SK-N-SH treated with all-trans-retinoic acid at 6 μM for 48 hours (cell line): Measurements from ENCODE around the gene DUSP12.

Experiments
- ATAC-seq: fragments of 200-7000 bp; cut with Tn5 transposase; 3 replicates; pipeline ENCODE4 v1.9.1; 2020; ENCODE audit warnings: mild to moderate bottlenecking, moderate library complexity
- ARNTL ChIP-seq: fragments of 450-650 bp; formaldehyde crosslinking; IDR thresholded peaks from 2 replicates; pipeline ENCODE4 v1.5.0; 2020; ENCODE audit warnings: low read depth, mild to moderate bottlenecking, moderate library complexity, borderline replicate concordance
- BACH2 ChIP-seq: fragments of 250-450 bp; sonication (Bioruptor Pico); IDR thresholded peaks from 2 replicates; pipeline ENCODE4 v1.9.0; 2021; ENCODE audit warnings: mild to moderate bottlenecking, borderline replicate concordance
- CREB5 ChIP-seq: fragments of 250-450 bp; sonication (Bioruptor Pico); IDR thresholded peaks from 2 replicates; pipeline ENCODE4 v1.5.1; 2020; ENCODE audit warnings: low read depth, mild to moderate bottlenecking, moderate library complexity
- CSDC2 ChIP-seq: fragments of 250-450 bp; sonication (Bioruptor Pico); IDR thresholded peaks from 2 replicates; pipeline ENCODE4 v1.5.0; 2020; ENCODE audit warnings: mild to moderate bottlenecking, moderate library complexity
- ESRRG ChIP-seq: fragments of 250-450 bp; sonication (Bioruptor Pico); IDR thresholded peaks from 2 replicates; pipeline ENCODE4 v1.6.1; 2021; ENCODE audit warnings: mild to moderate bottlenecking
- GLIS3 ChIP-seq: fragments of 250-450 bp; sonication (Bioruptor Pico); IDR thresholded peaks from 2 replicates; pipeline ENCODE4 v1.5.0; 2020; ENCODE audit warnings: mild to moderate bottlenecking, moderate library complexity
- PATZ1 ChIP-seq: fragments of 250-450 bp; sonication (Bioruptor Pico); IDR thresholded peaks from 2 replicates; pipeline ENCODE4 v1.8.0; 2020; ENCODE audit warnings: mild to moderate bottlenecking, moderate library complexity, borderline replicate concordance
- PPARA ChIP-seq: fragments of 250-450 bp; sonication (Bioruptor Pico); IDR thresholded peaks from 2 replicates; pipeline ENCODE4 v1.5.0; 2020; ENCODE audit warnings: mild to moderate bottlenecking, borderline replicate concordance
- RARB ChIP-seq: fragments of 250-450 bp; sonication (Bioruptor Pico); IDR thresholded peaks from 2 replicates; pipeline ENCODE4 v1.8.0; 2021; ENCODE audit warnings: mild to moderate bottlenecking, moderate library complexity
- SNAI2 ChIP-seq: fragments of 250-450 bp; sonication (Bioruptor Pico); IDR thresholded peaks from 2 replicates; pipeline ENCODE4 v1.5.0; 2020; ENCODE audit warnings: mild to moderate bottlenecking, moderate library complexity
- TCF4 ChIP-seq: fragments of 250-450 bp; sonication (Bioruptor Pico); IDR thresholded peaks from 2 replicates; pipeline ENCODE4 v1.8.0; 2021; ENCODE audit warnings: mild to moderate bottlenecking, moderate library complexity, borderline replicate concordance
- TOX ChIP-seq: fragments of 250-450 bp; sonication (Bioruptor Pico); IDR thresholded peaks from 2 replicates; pipeline ENCODE4 v1.8.0; 2021; ENCODE audit warnings: mild to moderate bottlenecking, moderate library complexity, borderline replicate concordance
- TSHZ2 ChIP-seq: fragments of 250-450 bp; sonication (Bioruptor Pico); IDR thresholded peaks from 2 replicates; pipeline ENCODE4 v1.5.0; 2020; ENCODE audit warnings: mild to moderate bottlenecking, moderate library complexity
- ZC3H10 ChIP-seq: fragments of 250-450 bp; sonication (Bioruptor Pico); IDR thresholded peaks from 2 replicates; pipeline ENCODE4 v1.5.1; 2021; ENCODE audit warnings: mild to moderate bottlenecking, moderate library complexity
- ZFP3 ChIP-seq: fragments of 250-450 bp; sonication (Bioruptor Pico); IDR thresholded peaks from 2 replicates; pipeline ENCODE4 v1.5.0; 2020; ENCODE audit warnings: mild to moderate bottlenecking, moderate library complexity
- ZFP30 ChIP-seq: fragments of 450-650 bp; formaldehyde crosslinking; IDR thresholded peaks from 2 replicates; pipeline ENCODE4 v1.5.0; 2022; ENCODE audit warnings: mild to moderate bottlenecking, moderate library complexity
- ZNF565 ChIP-seq: fragments of 450-650 bp; formaldehyde crosslinking; conservative IDR thresholded peaks from 2 replicates; pipeline ENCODE4 v1.5.0; 2020; ENCODE audit warnings: low read depth, mild to moderate bottlenecking, moderate library complexity
- ZNF8 ChIP-seq: fragments of 450-650 bp; formaldehyde crosslinking; IDR thresholded peaks from 2 replicates; pipeline ENCODE4 v1.5.0; 2020; ENCODE audit warnings: mild to moderate bottlenecking, moderate library complexity
- TF ChIP-seq, protein P1 (sequence below): fragments of 250-450 bp; sonication (Bioruptor Pico); IDR thresholded peaks from 2 replicates; pipeline ENCODE4 v1.8.0; 2021; ENCODE audit warnings: low read depth, mild to moderate bottlenecking, moderate library complexity, borderline replicate concordance

DUSP12 gene

DNA sequence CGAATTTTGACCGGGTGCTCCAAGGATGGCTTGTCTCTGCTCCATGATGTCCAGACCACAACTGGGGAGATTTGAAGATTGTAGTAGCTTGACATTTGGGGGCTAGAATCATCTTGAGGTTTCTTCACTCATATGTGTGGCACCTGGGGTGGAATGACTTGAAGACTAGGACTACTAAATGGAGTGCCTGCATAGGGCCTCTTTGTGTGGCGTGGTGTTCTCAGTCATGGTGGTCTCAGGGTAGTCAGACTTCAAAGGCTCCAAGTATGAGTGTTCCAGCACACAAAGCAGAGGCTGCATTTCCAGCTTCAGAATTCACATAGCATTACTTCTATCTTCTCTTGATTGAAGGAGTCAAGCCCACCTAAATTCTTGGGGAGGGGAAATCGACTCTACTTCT is 33.3 kb downstream of the DUSP12 start (continued):
- no peak for TF ChIP-seq SNAI2 (CRISPR knock-in tag)
- no peak for TF ChIP-seq ZFP3
- no peak for TF ChIP-seq ZC3H10 (CRISPR knock-in tag)
- TF ChIP-seq TCF4 (CRISPR knock-in tag), result no peak
- TF ChIP-seq RARB (CRISPR knock-in tag), result no peak

- TF ChIP-seq TSHZ2 (CRISPR knock-in tag), result no peak
- no peak for TF ChIP-seq PATZ1 (CRISPR knock-in tag)
- no peak for TF ChIP-seq ESRRG
- TF ChIP-seq ZC3H10 (CRISPR knock-in tag), result no peak
- no peak for TF ChIP-seq PPARA
- TF ChIP-seq CSDC2, result no peak
- no peak for TF ChIP-seq TOX (CRISPR knock-in tag)
- TF ChIP-seq ARNTL (CRISPR knock-in tag), result no peak
- TF ChIP-seq CREB5 (CRISPR knock-in tag), result no peak
- no peak for TF ChIP-seq ZNF8 (CRISPR knock-in tag)
- TF ChIP-seq TCF4 (CRISPR knock-in tag), result no peak
- no peak for TF ChIP-seq GLIS3 (CRISPR knock-in tag)
- TF ChIP-seq RARB (CRISPR knock-in tag), result no peak
- no peak for TF ChIP-seq BACH2 (CRISPR knock-in tag)
- TF ChIP-seq SNAI2 (CRISPR knock-in tag), result no peak
- no peak for TF ChIP-seq ZFP3
- ATAC-seq, result no peak
Measured at GRCh38 chr1:161784968-161785367, 35.4 kb downstream of the DUSP12 start.

DNA sequence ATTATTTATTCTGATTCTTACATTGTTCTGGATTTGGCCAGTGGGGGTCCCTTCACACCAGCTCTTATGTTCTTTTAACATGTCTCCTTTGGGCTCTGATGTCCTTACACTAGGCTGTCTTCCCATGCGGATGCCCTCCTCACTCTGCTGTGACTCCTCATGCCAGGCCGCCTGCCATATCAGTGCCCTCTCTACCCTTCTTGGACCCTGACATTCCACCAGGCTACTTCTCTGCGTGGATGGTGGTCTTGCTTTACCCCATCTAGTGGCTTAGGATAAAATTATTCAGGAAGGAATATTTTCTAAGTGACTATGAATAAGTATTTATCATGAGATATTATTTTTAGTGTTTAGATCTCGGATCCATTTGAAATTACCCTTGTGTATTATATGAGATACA is 37.8 kb downstream of the DUSP12 start:
- TF ChIP-seq RARB (CRISPR knock-in tag) (no peak), PPARA (no peak), ZFP30 (CRISPR knock-in tag) (no peak)
- TF ChIP-seq, all 23 proteins: peak for 0
- ATAC-seq, result no peak

GRCh38 chr1:161790587-161791317 is 41.2 kb downstream of the DUSP12 start:
- TF ChIP-seq ZNF8 (CRISPR knock-in tag) (no peak), PATZ1 (CRISPR knock-in tag) (no peak), ZC3H10 (CRISPR knock-in tag) (no peak), TSHZ2 (CRISPR knock-in tag) (no peak), TOX (CRISPR knock-in tag) (no peak), GLIS3 (CRISPR knock-in tag) (no peak), ZNF565 (no peak)
- TF ChIP-seq, protein P1, sequence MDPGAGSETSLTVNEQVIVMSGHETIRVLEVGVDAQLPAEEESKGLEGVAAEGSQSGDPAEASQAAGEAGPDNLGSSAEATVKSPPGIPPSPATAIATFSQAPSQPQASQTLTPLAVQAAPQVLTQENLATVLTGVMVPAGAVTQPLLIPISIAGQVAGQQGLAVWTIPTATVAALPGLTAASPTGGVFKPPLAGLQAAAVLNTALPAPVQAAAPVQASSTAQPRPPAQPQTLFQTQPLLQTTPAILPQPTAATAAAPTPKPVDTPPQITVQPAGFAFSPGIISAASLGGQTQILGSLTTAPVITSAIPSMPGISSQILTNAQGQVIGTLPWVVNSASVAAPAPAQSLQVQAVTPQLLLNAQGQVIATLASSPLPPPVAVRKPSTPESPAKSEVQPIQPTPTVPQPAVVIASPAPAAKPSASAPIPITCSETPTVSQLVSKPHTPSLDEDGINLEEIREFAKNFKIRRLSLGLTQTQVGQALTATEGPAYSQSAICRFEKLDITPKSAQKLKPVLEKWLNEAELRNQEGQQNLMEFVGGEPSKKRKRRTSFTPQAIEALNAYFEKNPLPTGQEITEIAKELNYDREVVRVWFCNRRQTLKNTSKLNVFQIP, result no peak
- no peak for ATAC-seq
